ENCODE results near the gene CNNM4.

CNNM4 gene

DNA sequence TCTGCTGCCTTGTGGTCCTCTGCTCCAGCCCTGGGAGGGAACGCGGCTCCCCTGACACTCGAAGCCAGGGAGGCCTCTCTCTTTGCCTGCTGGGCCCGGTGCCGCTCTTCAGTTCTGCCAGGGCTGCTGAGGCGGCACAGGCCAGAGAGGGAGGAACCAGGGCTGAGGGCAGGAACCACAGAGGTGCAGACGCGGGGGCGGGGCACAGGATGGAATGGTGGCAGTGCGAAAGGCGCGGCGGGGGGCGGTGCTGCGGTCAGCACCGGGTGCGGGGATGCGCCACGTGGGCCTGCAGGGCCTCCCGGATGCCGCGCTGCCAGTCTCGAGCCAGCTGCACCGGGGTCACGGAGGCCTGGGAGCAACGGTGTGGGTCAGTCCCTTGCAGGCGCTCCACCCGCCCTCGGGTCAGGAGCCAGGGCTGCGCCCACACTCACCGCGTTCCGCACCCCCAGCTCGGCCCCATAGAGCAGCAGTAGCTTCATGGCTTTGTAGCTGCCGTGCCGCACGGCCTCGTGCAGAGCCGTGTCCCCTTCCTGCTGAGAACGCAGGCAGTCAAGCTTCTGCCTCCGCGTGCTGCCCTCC is 78.7 kb downstream of the CNNM4 start:
- H3K36me3 ChIP-seq (ENCODE audit: insufficient read depth, low read length), result peaks cover 11% of the 10 kb centered on the region
- no peak overlapping the region for H3K27ac ChIP-seq (ENCODE audit: low read depth, low read length)
- no peak overlapping the region; the same call in 1 of the 2 replicates for H3K9ac ChIP-seq (ENCODE audit: low read depth, low read length)
- no peaks in the 10 kb centered on the region for H3K4me1 ChIP-seq (ENCODE audit: insufficient read depth, low read length)
- H3K27me3 ChIP-seq (ENCODE audit: insufficient read depth, low read length), result no peaks in the 10 kb centered on the region
- H3K4me3 ChIP-seq (ENCODE audit: low read length), result no peak overlapping the region
- H3K9me3 ChIP-seq (ENCODE audit: insufficient read depth, low read depth, low read length), result no peaks in the 10 kb centered on the region
- 91% methylated on average over 42 of the region's 42 CpGs for WGBS

- H3K36me3 ChIP-seq (ENCODE audit: insufficient read depth, low read length), result peaks cover 3% of the 10 kb centered on the region; the same call in 1 of the 2 replicates
- no peaks in the 10 kb centered on the region for H3K4me1 ChIP-seq (ENCODE audit: insufficient read depth, low read length)
- H3K4me3 ChIP-seq (ENCODE audit: low read length), result no peak overlapping the region
Measured at GRCh38 chr2:96839875-96840850, 79.5 kb downstream of the CNNM4 start.

DNA sequence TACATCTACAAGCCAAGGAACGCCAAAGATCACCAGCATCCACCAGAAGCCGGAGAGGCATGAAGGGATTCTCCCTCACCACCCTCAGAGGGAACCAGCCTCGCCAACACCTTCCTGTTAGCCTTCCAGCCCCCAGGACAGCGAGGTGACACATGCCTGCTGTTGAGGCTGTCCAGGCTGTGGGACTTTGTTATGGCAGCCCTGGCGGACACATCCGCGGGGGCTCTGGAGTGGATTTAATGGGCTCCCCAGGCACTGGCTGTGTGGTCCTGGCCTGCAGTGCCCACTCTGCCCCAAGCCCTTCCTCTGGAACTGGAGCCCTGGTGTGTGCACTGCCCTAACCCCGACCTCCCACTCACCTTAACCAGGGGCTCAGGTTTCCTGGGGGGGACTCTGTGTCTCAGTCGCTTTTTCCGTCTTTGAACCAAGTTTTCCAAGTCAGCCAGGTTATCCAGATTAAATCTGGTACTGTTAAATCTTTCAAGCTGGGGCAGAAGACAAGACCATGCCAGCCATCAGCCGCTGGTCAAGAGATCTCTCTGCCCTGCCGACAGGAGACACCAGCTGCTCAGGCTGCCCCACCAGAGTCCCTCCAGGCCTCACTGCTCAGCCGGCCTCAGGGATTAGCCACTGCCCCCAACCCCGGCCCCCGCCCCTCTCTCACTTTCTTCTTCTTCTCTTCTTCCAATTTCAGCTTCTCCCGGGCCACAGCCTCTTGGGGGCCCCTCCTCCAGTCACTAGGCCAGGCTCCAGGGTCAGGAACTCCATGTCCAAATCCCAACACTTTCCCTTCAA is 81.2 kb downstream of the CNNM4 start:
- Histone ChIP-seq H3K27ac (ENCODE audit: low read depth, low read length) (no peak overlapping the region), H3K9ac (ENCODE audit: low read depth, low read length) (no peak overlapping the region), H3K36me3 (ENCODE audit: insufficient read depth, low read length) (peaks cover 6% of the 10 kb centered on the region), H3K4me1 (ENCODE audit: insufficient read depth, low read length) (no peaks in the 10 kb centered on the region), H3K4me3 (ENCODE audit: low read length) (no peak overlapping the region), H3K9me3 (ENCODE audit: insufficient read depth, low read depth, low read length) (no peaks in the 10 kb centered on the region), H3K27me3 (ENCODE audit: insufficient read depth, low read length) (no peaks in the 10 kb centered on the region)
- WGBS, result 89% methylated on average over 16 of the region's 16 CpGs

More at GRCh38 chr2:96839875-96840850, 79.5 kb downstream of the CNNM4 start:
- Histone ChIP-seq H3K9ac (ENCODE audit: low read depth, low read length) (no peak overlapping the region), H3K27ac (ENCODE audit: low read depth, low read length) (no peak overlapping the region), H3K9me3 (ENCODE audit: insufficient read depth, low read depth, low read length) (no peaks in the 10 kb centered on the region), H3K27me3 (ENCODE audit: insufficient read depth, low read length) (no peaks in the 10 kb centered on the region)
- WGBS, result 95% methylated on average over 37 of the region's 37 CpGs

- Histone ChIP-seq H3K9me3 (ENCODE audit: insufficient read depth, low read depth, low read length) (no peaks in the 10 kb centered on the region), H3K36me3 (ENCODE audit: insufficient read depth, low read length) (peaks cover 7% of the 10 kb centered on the region)
Measured at GRCh38 chr2:96842600-96842999, 81.9 kb downstream of the CNNM4 start.

DNA sequence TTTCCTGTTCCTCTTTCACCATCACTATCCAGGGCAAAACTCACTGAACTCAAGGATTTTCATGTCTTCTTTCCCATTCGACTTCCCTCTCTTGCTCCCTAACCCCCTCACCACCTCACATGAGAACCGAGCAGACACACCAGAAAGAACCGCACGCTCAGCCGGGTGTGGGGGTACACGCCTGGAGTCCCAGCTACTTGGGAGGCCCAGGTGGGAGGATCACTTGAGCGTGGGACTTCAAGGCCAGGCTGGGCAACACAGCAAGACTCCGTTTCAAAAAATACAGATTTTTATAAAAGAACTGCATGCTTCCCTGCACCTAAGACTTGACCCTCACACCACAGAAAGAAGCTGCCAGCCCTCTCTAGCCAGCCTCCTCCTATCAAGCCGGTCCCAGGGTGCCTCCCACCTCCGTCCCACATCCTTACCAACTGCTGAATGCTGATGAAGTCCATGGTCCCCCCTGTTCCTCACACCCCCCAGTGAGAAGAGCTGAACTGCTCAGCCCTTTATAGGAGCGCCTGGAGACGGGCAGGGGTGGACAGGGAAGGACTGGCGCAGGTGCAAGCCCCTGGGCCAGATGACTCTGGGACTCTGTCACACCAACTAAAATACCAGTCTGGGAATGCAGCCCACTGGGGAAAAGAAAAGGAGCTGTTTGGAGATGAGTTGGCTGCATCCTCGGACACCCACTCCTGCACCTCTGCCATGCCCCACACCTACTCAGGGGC is 83.0 kb downstream of the CNNM4 start, which contains the start of gene ANKRD23:
TSS of gene ANKRD23 (minus strand) at position 484 of the 731 bp plus-strand sequence. CDS start at position 455, 29 bp downstream.
- H3K4me1 ChIP-seq (ENCODE audit: insufficient read depth, low read length), result no peaks in the 10 kb centered on the region
- 95% methylated on average over 14 of the region's 14 CpGs for WGBS
- no peak within 1 kb of the TSS for H3K27ac ChIP-seq (ENCODE audit: low read depth, low read length)
- H3K4me3 ChIP-seq (ENCODE audit: low read length), result no peak within 1 kb of the TSS
- no peaks in the 10 kb centered on the region for H3K9me3 ChIP-seq (ENCODE audit: insufficient read depth, low read depth, low read length)
- peaks cover 15% of the 10 kb centered on the region for H3K36me3 ChIP-seq (ENCODE audit: insufficient read depth, low read length)
- no peak within 1 kb of the TSS for H3K9ac ChIP-seq (ENCODE audit: low read depth, low read length)
- H3K27me3 ChIP-seq (ENCODE audit: insufficient read depth, low read length), result no peaks in the 10 kb centered on the region

More at GRCh38 chr2:96842600-96842999, 81.9 kb downstream of the CNNM4 start:
- Histone ChIP-seq H3K4me1 (ENCODE audit: insufficient read depth, low read length) (no peaks in the 10 kb centered on the region), H3K9ac (ENCODE audit: low read depth, low read length) (no peak overlapping the region), H3K4me3 (ENCODE audit: low read length) (no peak overlapping the region), H3K27ac (ENCODE audit: low read depth, low read length) (no peak overlapping the region), H3K27me3 (ENCODE audit: insufficient read depth, low read length) (no peaks in the 10 kb centered on the region)
- WGBS, result 89% methylated on average over 7 of the region's 7 CpGs

- peaks cover 15% of the 10 kb centered on the region for H3K36me3 ChIP-seq (ENCODE audit: insufficient read depth, low read length)
- no peaks in the 10 kb centered on the region for H3K4me1 ChIP-seq (ENCODE audit: insufficient read depth, low read length)
- no peak overlapping the region for H3K27ac ChIP-seq (ENCODE audit: low read depth, low read length)
- no peak overlapping the region for H3K4me3 ChIP-seq (ENCODE audit: low read length)
- H3K9me3 ChIP-seq (ENCODE audit: insufficient read depth, low read depth, low read length), result no peaks in the 10 kb centered on the region
- 91% methylated on average over 17 of the region's 17 CpGs for WGBS
- H3K27me3 ChIP-seq (ENCODE audit: insufficient read depth, low read length), result no peaks in the 10 kb centered on the region
- no peak overlapping the region for H3K9ac ChIP-seq (ENCODE audit: low read depth, low read length)
Measured at GRCh38 chr2:96844405-96844808, 83.7 kb downstream of the CNNM4 start.

GRCh38 chr2:96846825-96847224 is 86.1 kb downstream of the CNNM4 start:
- Histone ChIP-seq H3K36me3 (ENCODE audit: insufficient read depth, low read length) (peaks cover 33% of the 10 kb centered on the region), H3K27me3 (ENCODE audit: insufficient read depth, low read length) (no peaks in the 10 kb centered on the region), H3K27ac (ENCODE audit: low read depth, low read length) (no peak overlapping the region), H3K4me1 (ENCODE audit: insufficient read depth, low read length) (no peaks in the 10 kb centered on the region), H3K4me3 (ENCODE audit: low read length) (no peak overlapping the region), H3K9me3 (ENCODE audit: insufficient read depth, low read depth, low read length) (no peaks in the 10 kb centered on the region), H3K9ac (ENCODE audit: low read depth, low read length) (no peak overlapping the region)
- 93% methylated on average over 5 of the region's 5 CpGs for WGBS

DNA sequence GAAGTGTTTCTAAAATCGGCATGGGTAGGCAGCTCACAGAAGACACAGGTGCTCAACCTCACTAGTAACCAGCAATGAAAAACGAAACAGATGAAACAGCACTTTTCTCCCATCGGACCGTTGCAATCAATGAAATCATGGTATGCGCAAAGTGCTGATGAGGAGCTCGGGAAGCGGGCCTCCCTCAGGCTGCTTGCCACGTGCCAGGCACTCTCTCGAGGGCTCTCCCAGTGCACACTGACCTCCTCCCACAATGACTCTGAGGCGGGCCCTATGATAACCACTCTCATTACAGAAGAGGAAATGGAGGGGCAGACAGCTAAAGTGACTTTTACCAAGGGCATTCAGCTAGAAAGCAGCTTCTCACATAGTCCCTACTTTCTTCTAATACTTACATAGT is 86.9 kb downstream of the CNNM4 start:
- Histone ChIP-seq H3K4me1 (ENCODE audit: insufficient read depth, low read length) (no peaks in the 10 kb centered on the region), H3K9me3 (ENCODE audit: insufficient read depth, low read depth, low read length) (no peaks in the 10 kb centered on the region), H3K9ac (ENCODE audit: low read depth, low read length) (no peak overlapping the region), H3K36me3 (ENCODE audit: insufficient read depth, low read length) (peaks cover 39% of the 10 kb centered on the region), H3K27me3 (ENCODE audit: insufficient read depth, low read length) (no peaks in the 10 kb centered on the region), H3K4me3 (ENCODE audit: low read length) (no peak overlapping the region), H3K27ac (ENCODE audit: low read depth, low read length) (no peak overlapping the region)
- WGBS, result 87% methylated on average over 10 of the region's 10 CpGs

DNA sequence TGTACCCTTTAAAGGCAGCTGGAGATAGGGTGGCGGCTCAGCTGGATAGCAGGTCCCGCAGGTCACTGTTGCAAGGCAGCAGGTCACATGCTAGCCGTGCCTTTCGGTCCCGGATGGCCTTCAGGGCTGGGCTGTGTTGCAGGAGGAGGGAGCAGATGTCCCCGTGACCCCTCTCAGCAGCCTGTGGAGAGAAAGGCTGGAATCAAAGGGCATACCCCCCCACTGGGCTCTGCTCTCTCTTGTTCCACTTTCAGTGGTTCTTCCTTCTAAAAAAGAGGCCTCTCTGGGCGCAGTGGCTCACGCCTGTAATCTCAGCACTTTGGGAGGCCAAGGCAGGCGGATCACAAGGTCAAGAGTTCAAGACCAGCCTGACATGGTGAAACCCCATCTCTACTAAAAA is 87.6 kb downstream of the CNNM4 start:
- Histone ChIP-seq H3K4me3 (ENCODE audit: low read length) (no peak overlapping the region), H3K27me3 (ENCODE audit: insufficient read depth, low read length) (no peaks in the 10 kb centered on the region), H3K36me3 (ENCODE audit: insufficient read depth, low read length) (peaks cover 45% of the 10 kb centered on the region), H3K27ac (ENCODE audit: low read depth, low read length) (no peak overlapping the region), H3K9me3 (ENCODE audit: insufficient read depth, low read depth, low read length) (no peaks in the 10 kb centered on the region), H3K9ac (ENCODE audit: low read depth, low read length) (no peak overlapping the region), H3K4me1 (ENCODE audit: insufficient read depth, low read length) (no peaks in the 10 kb centered on the region)
- 84% methylated on average over 9 of the region's 9 CpGs for WGBS

DNA sequence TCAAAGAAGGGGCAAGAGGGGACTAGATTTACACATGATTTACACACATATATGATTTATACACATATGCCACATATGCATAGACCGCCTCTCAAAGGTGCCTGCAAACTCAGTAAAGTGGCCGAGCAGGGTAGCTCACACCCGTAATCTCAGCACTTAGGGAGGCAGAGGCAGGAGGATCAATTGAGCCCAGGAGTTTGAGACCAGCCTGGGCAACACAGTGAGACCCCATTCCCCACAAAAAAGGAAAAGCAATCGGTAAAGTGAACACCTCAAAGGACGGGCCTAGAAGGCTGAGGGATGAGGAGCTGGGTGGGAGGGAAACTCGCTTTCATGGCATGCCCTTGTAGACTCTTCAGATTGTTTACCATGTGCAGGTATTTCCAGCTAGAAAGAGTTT is 92.0 kb downstream of the CNNM4 start:
- 96% methylated on average over 6 of the region's 6 CpGs for WGBS
- H3K9me3 ChIP-seq (ENCODE audit: insufficient read depth, low read depth, low read length), result no peaks in the 10 kb centered on the region
- peaks cover 45% of the 10 kb centered on the region for H3K36me3 ChIP-seq (ENCODE audit: insufficient read depth, low read length)
- no peak overlapping the region for H3K27ac ChIP-seq (ENCODE audit: low read depth, low read length)
- peaks cover 7% of the 10 kb centered on the region; the same call in 1 of the 2 replicates for H3K4me1 ChIP-seq (ENCODE audit: insufficient read depth, low read length)
- H3K4me3 ChIP-seq (ENCODE audit: low read length), result no peak overlapping the region
- H3K9ac ChIP-seq (ENCODE audit: low read depth, low read length), result no peak overlapping the region
- H3K27me3 ChIP-seq (ENCODE audit: insufficient read depth, low read length), result no peaks in the 10 kb centered on the region

All from HUES64 (cell line).